OCI-LY7 (cell line): ENCODE measurements around the gene PDSS2. TPM values are rescaled to one million over a fixed set of nuclear protein-coding genes. Genes with fewer than 3 reads are reported as not detected.

ENCODE experiments used
- BruUV-seq: library from RNA; stranded (reverse); fragments of 400-500 nt; replicated peaks from 2 replicates; lab custom pipeline; 2021; lab: Mats Ljungman, UMichigan
- CTCF ChIA-PET: fragments of 300-600 bp; sonication (Branson Sonifier 250); formaldehyde crosslinking; loops from one replicate; lab custom pipeline; 2022; ENCODE audit warnings: antibody characterized with exemption; ENCODE audit not compliant: unreplicated experiment; lab: Charles Lee
- POLR2A ChIA-PET: fragments of 300-600 bp; sonication (Branson Sonifier 250); formaldehyde crosslinking; loops from one replicate; lab custom pipeline; 2022; ENCODE audit warnings: antibody characterized with exemption; lab: Charles Lee
- DNase-seq: peaks from one replicate; pipeline ENCODE4 v3.0.0-alpha.2; 2015; ENCODE audit warnings: low spot score
- H2AFZ ChIP-seq: fragments of 200-600 bp; sonication (generic), shearing (Covaris generic); 2 replicates; pipeline ENCODE4 v1.6.1; 2014; ENCODE audit warnings: mild to moderate bottlenecking, antibody characterized with exemption, low read length, moderate library complexity
- H3K27ac ChIP-seq: fragments of 200-600 bp; sonication (generic); 2 replicates; pipeline ENCODE4 v1.5.1; 2014; ENCODE audit warnings: mixed run types, low read depth, mild to moderate bottlenecking, moderate library complexity, low read length, inconsistent platforms; ENCODE audit not compliant: poor library complexity, severe bottlenecking
- H3K36me3 ChIP-seq: fragments of 200-600 bp; sonication (generic); 2 replicates; pipeline ENCODE4 v1.6.1; 2014; ENCODE audit warnings: mild to moderate bottlenecking, antibody characterized with exemption, low read length, moderate library complexity, mixed read lengths; ENCODE audit not compliant: insufficient read depth
- H3K4me1 ChIP-seq: fragments of 200-600 bp; sonication (generic); 2 replicates; pipeline ENCODE4 v1.5.1; 2014; ENCODE audit warnings: mild to moderate bottlenecking, low read length; ENCODE audit not compliant: insufficient read depth, poor library complexity, severe bottlenecking
- H3K4me2 ChIP-seq: fragments of 200-600 bp; sonication (generic); 2 replicates; pipeline ENCODE4 v1.6.1; 2014; ENCODE audit warnings: mild to moderate bottlenecking, low read length
- H3K4me3 ChIP-seq: fragments of 200-600 bp; sonication (generic); 2 replicates; pipeline ENCODE4 v1.5.1; 2014; ENCODE audit warnings: mild to moderate bottlenecking, low read depth, low read length; ENCODE audit not compliant: poor library complexity, severe bottlenecking
- H3K79me2 ChIP-seq: fragments of 200-600 bp; sonication (generic); 2 replicates; pipeline ENCODE4 v1.6.1; 2016; ENCODE audit warnings: low read depth, mild to moderate bottlenecking, low read length, moderate library complexity, mixed read lengths; ENCODE audit not compliant: insufficient read depth
- H3K9me2 ChIP-seq: fragments of 200-600 bp; sonication (generic); 2 replicates; pipeline ENCODE4 v1.6.1; 2016; ENCODE audit warnings: mild to moderate bottlenecking, low read length, mixed read lengths; ENCODE audit not compliant: insufficient read depth
- H3K9me3 ChIP-seq: fragments of 200-600 bp; sonication (generic); 2 replicates; pipeline ENCODE4 v1.6.1; 2014; ENCODE audit warnings: mild to moderate bottlenecking, mixed run types, low read length, mixed read lengths
- H4K20me1 ChIP-seq: fragments of 200-600 bp; sonication (generic); 2 replicates; pipeline ENCODE4 v1.6.1; 2014; ENCODE audit warnings: mild to moderate bottlenecking, antibody characterized with exemption, low read length, moderate library complexity, mixed read lengths; ENCODE audit not compliant: insufficient read depth
- EZH2phosphoT487 ChIP-seq: fragments of 200-600 bp; sonication (generic); IDR thresholded peaks from 2 replicates; pipeline ENCODE4 v1.6.1; 2018; ENCODE audit warnings: low read depth, borderline replicate concordance, mild to moderate bottlenecking, mixed run types, antibody characterized with exemption, low read length, moderate library complexity, mixed read lengths
- intact Hi-C: fragments of 100-400 bp; cut with micrococcal nuclease; formaldehyde crosslinking; loops from one replicate; pipeline ENCODE4 v1.10.0; 2022; ENCODE audit not compliant: unreplicated experiment
- total RNA-seq, 2 experiments: library from RNA; depleted of rRNA in 1 of 2; stranded (reverse); fragments of >200 nt in 1 of 2; shearing (Covaris generic) in 1 of 2; gene quantifications; 2 replicates each; pipeline ENCODE4 v1.2.3, GENCODE V29; 2014 to 2022
- TF ChIP-seq, protein P1 (sequence below): fragments of 200-600 bp; sonication (generic); conservative IDR thresholded peaks from 2 replicates; pipeline ENCODE4 v1.5.1; 2014; ENCODE audit warnings: mild to moderate bottlenecking, antibody characterized with exemption, low read length, moderate library complexity, mixed read lengths

The PDSS2 gene
- total RNA-seq, 2 experiments from 2014 or later, result 14.7 to 24.9 TPM

DNA sequence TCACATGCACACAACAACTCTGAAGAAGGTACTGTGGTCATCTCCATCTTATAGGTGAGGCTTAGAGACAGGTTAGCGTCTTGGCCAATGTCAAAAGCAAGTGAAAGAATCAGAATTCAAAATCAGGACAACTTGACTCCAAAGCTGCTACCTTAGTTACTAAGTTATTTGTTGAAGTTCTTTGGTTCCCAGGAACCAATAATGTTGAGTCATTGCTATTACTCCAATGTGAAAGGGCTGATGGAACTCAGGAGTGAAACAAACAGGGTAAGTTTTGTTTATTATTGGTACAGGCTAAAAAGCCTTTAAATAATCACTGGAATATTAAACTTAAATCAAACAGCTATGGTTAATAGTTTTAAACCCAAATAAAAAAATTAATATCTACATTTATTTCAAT, 111.1 kb downstream of the PDSS2 start:
- no peaks in the 10 kb centered on the region for H4K20me1 ChIP-seq
- ChIA-PET POLR2A (interaction anchor here (0.9 to 1.0 kb wide), 3 partner anchors 8 to 39 kb away, joined by 4 to 5 read pairs (median 4); no protein-coding TSS in a partner anchor), CTCF (no interaction called here)
- no peaks in the 10 kb centered on the region for H3K9me2 ChIP-seq
- no peak overlapping the region for H2AFZ ChIP-seq
- H3K27ac ChIP-seq, result no peak overlapping the region
- no peak for TF ChIP-seq EZH2phosphoT487
- TF ChIP-seq, protein P1, sequence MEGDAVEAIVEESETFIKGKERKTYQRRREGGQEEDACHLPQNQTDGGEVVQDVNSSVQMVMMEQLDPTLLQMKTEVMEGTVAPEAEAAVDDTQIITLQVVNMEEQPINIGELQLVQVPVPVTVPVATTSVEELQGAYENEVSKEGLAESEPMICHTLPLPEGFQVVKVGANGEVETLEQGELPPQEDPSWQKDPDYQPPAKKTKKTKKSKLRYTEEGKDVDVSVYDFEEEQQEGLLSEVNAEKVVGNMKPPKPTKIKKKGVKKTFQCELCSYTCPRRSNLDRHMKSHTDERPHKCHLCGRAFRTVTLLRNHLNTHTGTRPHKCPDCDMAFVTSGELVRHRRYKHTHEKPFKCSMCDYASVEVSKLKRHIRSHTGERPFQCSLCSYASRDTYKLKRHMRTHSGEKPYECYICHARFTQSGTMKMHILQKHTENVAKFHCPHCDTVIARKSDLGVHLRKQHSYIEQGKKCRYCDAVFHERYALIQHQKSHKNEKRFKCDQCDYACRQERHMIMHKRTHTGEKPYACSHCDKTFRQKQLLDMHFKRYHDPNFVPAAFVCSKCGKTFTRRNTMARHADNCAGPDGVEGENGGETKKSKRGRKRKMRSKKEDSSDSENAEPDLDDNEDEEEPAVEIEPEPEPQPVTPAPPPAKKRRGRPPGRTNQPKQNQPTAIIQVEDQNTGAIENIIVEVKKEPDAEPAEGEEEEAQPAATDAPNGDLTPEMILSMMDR, result no peak
- H3K4me1 ChIP-seq, result peaks cover 20% of the 10 kb centered on the region
- no peaks in the 10 kb centered on the region for H3K9me3 ChIP-seq
- no peaks in the 10 kb centered on the region for H3K36me3 ChIP-seq
- H3K4me2 ChIP-seq, result no peak overlapping the region
- H3K79me2 ChIP-seq, result no peaks in the 10 kb centered on the region
- H3K4me3 ChIP-seq, result no peak overlapping the region
- DNase-seq, result no peak
- no TSS peak for BruUV-seq
- intact Hi-C loops, result no loop called here

- H3K4me1 ChIP-seq, result peaks cover 20% of the 10 kb centered on the region
- H3K4me2 ChIP-seq, result peak overlapping the region; percentile 31
- CTCF ChIA-PET, result no interaction called here
- no peak overlapping the region for H3K27ac ChIP-seq
- TF ChIP-seq, protein P1, result no peak
- no peak for TF ChIP-seq EZH2phosphoT487
- no peaks in the 10 kb centered on the region for H3K79me2 ChIP-seq
- H2AFZ ChIP-seq, result no peak overlapping the region
- no peaks in the 10 kb centered on the region for H4K20me1 ChIP-seq
- POLR2A ChIA-PET, result interaction anchor here (0.6 kb wide), 1 partner anchor 14 kb away, joined by 3 read pairs; no protein-coding TSS in a partner anchor
- intact Hi-C loops, result no loop called here
- no peak overlapping the region for H3K4me3 ChIP-seq
- no peaks in the 10 kb centered on the region for H3K9me2 ChIP-seq
- H3K36me3 ChIP-seq, result no peaks in the 10 kb centered on the region
- DNase-seq, result peak; percentile 11
- no TSS peak for BruUV-seq
- H3K9me3 ChIP-seq, result no peaks in the 10 kb centered on the region
Observed at GRCh38 chr6:107345393-107345792, 114.0 kb downstream of the PDSS2 start.

DNA sequence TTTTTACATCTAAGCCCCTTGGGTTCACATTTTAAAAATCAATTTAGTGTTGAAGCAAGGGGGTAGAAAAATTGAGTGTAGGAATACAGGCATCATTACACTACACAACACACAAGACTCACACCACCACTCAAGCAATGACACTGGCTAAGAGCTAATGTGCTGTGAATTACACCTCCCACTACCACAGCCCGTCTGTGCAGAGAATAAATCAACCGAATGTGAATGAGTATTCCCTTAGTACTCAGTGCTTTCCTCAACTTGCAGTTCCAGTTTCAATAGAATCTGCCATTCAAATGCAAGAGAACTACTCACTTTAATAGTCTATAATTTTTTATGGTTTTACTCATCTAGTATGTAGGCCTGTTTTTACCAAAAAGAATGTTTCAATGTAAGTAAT, 114.4 kb downstream of the PDSS2 start:
- Histone ChIP-seq H3K9me2 (no peaks in the 10 kb centered on the region), H3K79me2 (no peaks in the 10 kb centered on the region), H2AFZ (no peak overlapping the region), H3K27ac (no peak overlapping the region), H3K4me1 (peaks cover 20% of the 10 kb centered on the region), H3K4me3 (no peak overlapping the region), H3K36me3 (no peaks in the 10 kb centered on the region), H3K9me3 (no peaks in the 10 kb centered on the region), H4K20me1 (no peaks in the 10 kb centered on the region), H3K4me2 (peak overlapping the region; percentile 31)
- intact Hi-C loops, result no loop called here
- DNase-seq, result no peak
- CTCF ChIA-PET, result no interaction called here
- TF ChIP-seq, protein P1, result no peak
- TF ChIP-seq EZH2phosphoT487, result no peak
- BruUV-seq, result no TSS peak
- POLR2A ChIA-PET, result interaction anchor here (0.6 kb wide), 1 partner anchor 14 kb away, joined by 3 read pairs; no protein-coding TSS in a partner anchor
